Liver (tissue), 9 donors: Measurements from ENCODE around the gene ARMC5. TPM values are rescaled to one million over a fixed set of nuclear protein-coding genes. Genes with fewer than 3 reads are reported as not detected.
A peak's percentile ranks its signal among the peaks of the same experiment; 100 is the strongest.

ENCODE experiments used
- DNase-seq: peaks from one replicate; pipeline ENCODE4 v3.0.0-alpha.2; 2017; ENCODE audit warnings: low spot score
- H3K27ac ChIP-seq, 2 donors: one replicate each; pipeline ENCODE4 v1.7.0; 2013; ENCODE audit warnings: inconsistent platforms in 2 of 2, low read length in 2 of 2, control low read depth in 1 of 2, low read depth in 1 of 2, mild to moderate bottlenecking in 1 of 2
- H3K27me3 ChIP-seq, 4 donors: one replicate each; pipeline versions ENCODE4 v1.6.1 to v1.7.0; 2013; ENCODE audit warnings: low read length in 3 of 4, inconsistent platforms in 1 of 4, mild to moderate bottlenecking in 1 of 4, moderate library complexity in 1 of 4; ENCODE audit not compliant: control insufficient read depth in 4 of 4, insufficient read depth in 4 of 4
- H3K36me3 ChIP-seq, 4 donors: one replicate each; pipeline versions ENCODE4 v1.6.1 to v1.7.0; 2013; ENCODE audit warnings: low read length in 3 of 4, mild to moderate bottlenecking in 3 of 4, low read depth in 1 of 4, moderate library complexity in 1 of 4; ENCODE audit not compliant: control insufficient read depth in 4 of 4, insufficient read depth in 3 of 4
- H3K4me1 ChIP-seq, 4 donors: one replicate each; pipeline versions ENCODE4 v1.6.1 to v1.7.0; 2013; ENCODE audit warnings: low read length in 3 of 4, mild to moderate bottlenecking in 3 of 4, moderate library complexity in 1 of 4; ENCODE audit not compliant: control insufficient read depth in 4 of 4, insufficient read depth in 4 of 4
- H3K4me3 ChIP-seq, 3 donors: one replicate each; pipeline versions ENCODE4 v1.6.1 to v1.7.0; 2013; ENCODE audit warnings: low read length in 3 of 3, control low read depth in 1 of 3, low read depth in 1 of 3, mild to moderate bottlenecking in 1 of 3
- H3K9ac ChIP-seq, 2 donors: one replicate each; pipeline ENCODE4 v1.7.0; 2013; ENCODE audit warnings: low read length in 2 of 2, mild to moderate bottlenecking in 2 of 2, moderate library complexity in 2 of 2, control low read depth in 1 of 2, low read depth in 1 of 2
- H3K9me3 ChIP-seq, 4 donors: one replicate each; pipeline versions ENCODE4 v1.6.1 to v1.7.0; 2013; ENCODE audit warnings: low read length in 3 of 4; ENCODE audit not compliant: control insufficient read depth in 4 of 4
- EGR1 ChIP-seq, 2 donors: IDR thresholded peaks; 2 replicates each; pipeline ENCODE4 v1.6.1; 2016 to 2018; ENCODE audit warnings: antibody characterized with exemption in 2 of 2, low read depth in 2 of 2
- FOXA1 ChIP-seq: IDR thresholded peaks from 2 replicates; pipeline ENCODE4 v1.6.1; 2016; ENCODE audit warnings: antibody characterized with exemption
- FOXA2 ChIP-seq: IDR thresholded peaks from 2 replicates; pipeline ENCODE4 v1.6.1; 2016; ENCODE audit warnings: antibody characterized with exemption
- GABPA ChIP-seq, 2 donors: IDR thresholded peaks in 1 of 2; conservative IDR thresholded peaks in 1 of 2; 2 replicates each; pipeline ENCODE4 v1.6.1; 2016; ENCODE audit warnings: antibody characterized with exemption in 2 of 2, mild to moderate bottlenecking in 1 of 2, moderate library complexity in 1 of 2
- HNF4A ChIP-seq, 2 donors: conservative IDR thresholded peaks; 2 replicates each; pipeline ENCODE4 v1.6.1; 2016; ENCODE audit warnings: antibody characterized with exemption in 2 of 2, mild to moderate bottlenecking in 2 of 2
- HNF4G ChIP-seq: IDR thresholded peaks from 2 replicates; pipeline ENCODE4 v1.6.1; 2016; ENCODE audit warnings: antibody characterized with exemption
- JUND ChIP-seq, 2 donors: IDR thresholded peaks; 2 replicates each; pipeline ENCODE4 v1.6.1; 2016; ENCODE audit warnings: antibody characterized with exemption in 2 of 2
- MAX ChIP-seq: IDR thresholded peaks from 2 replicates; pipeline ENCODE4 v1.6.1; 2016; ENCODE audit warnings: antibody characterized with exemption
- NR2F2 ChIP-seq: IDR thresholded peaks from 2 replicates; pipeline ENCODE4 v1.6.1; 2016; ENCODE audit warnings: antibody characterized with exemption
- RAD21 ChIP-seq, 2 donors: IDR thresholded peaks; 2 replicates each; pipeline ENCODE4 v1.6.1; 2016; ENCODE audit warnings: antibody characterized with exemption in 2 of 2, mild to moderate bottlenecking in 2 of 2
- REST ChIP-seq: IDR thresholded peaks from 2 replicates; pipeline ENCODE4 v1.6.1; 2016; ENCODE audit warnings: antibody characterized with exemption, mild to moderate bottlenecking
- RXRA ChIP-seq, 2 donors: IDR thresholded peaks; 2 replicates each; pipeline ENCODE4 v1.6.1; 2017 to 2018; ENCODE audit warnings: antibody characterized with exemption in 2 of 2, mild to moderate bottlenecking in 1 of 2
- SP1 ChIP-seq: IDR thresholded peaks from 2 replicates; pipeline ENCODE4 v1.6.1; 2018; ENCODE audit warnings: antibody characterized with exemption, mild to moderate bottlenecking
- TAF1 ChIP-seq: conservative IDR thresholded peaks from 2 replicates; pipeline ENCODE4 v1.6.1; 2016; ENCODE audit warnings: antibody characterized with exemption, mild to moderate bottlenecking
- YY1 ChIP-seq: IDR thresholded peaks from 2 replicates; pipeline ENCODE4 v1.6.1; 2016; ENCODE audit warnings: antibody characterized with exemption, mild to moderate bottlenecking
- WGBS: extraction: QIAGEN DNeasy Blood & Tissue Kit; methylation state at CpG from one replicate; pipeline ENCODE4 v1.1.7; 2013; 5-methylcytosine and 5-hydroxymethylcytosine counted together
- polyA plus RNA-seq, 2 donors: library from polyadenylated mRNA; stranded (reverse) in 1 of 2; unstranded in 1 of 2; fragments of 200-250 nt in 1 of 2; fragments of >200 nt in 1 of 2; fragmentation: Nextera tagmentation in 1 of 2; extraction: Ambion mirVana in 1 of 2; gene quantifications; one replicate each; pipeline versions ENCODE4 v1.2.1 to v1.2.3, GENCODE V29; 2013 to 2015
- total RNA-seq, 2 donors: library from RNA; depleted of rRNA; stranded (reverse); fragments of >200 nt; gene quantifications; one replicate each; pipeline ENCODE4 v1.2.3, GENCODE V29; 2014
- TF ChIP-seq, protein P1 (sequence below): IDR thresholded peaks from 2 replicates; pipeline ENCODE4 v1.6.1; 2016; ENCODE audit warnings: antibody characterized with exemption
- TF ChIP-seq, protein P2 (sequence below): fragments of 150-350 bp; IDR thresholded peaks from 2 replicates; pipeline ENCODE4 v1.5.1; 2017; ENCODE audit warnings: improper control_type of control experiment, low read depth, low read length; ENCODE audit not compliant: missing input control
- TF ChIP-seq, protein P3 (sequence below): IDR thresholded peaks from 2 replicates; pipeline ENCODE4 v1.6.1; 2016; ENCODE audit warnings: antibody characterized with exemption
- donor health status: healthy.
- donor health status: healthy.
- donor health status: healthy.
- donor health status: healthy.
- donor health status: healthy.

The ARMC5 gene, protein sequence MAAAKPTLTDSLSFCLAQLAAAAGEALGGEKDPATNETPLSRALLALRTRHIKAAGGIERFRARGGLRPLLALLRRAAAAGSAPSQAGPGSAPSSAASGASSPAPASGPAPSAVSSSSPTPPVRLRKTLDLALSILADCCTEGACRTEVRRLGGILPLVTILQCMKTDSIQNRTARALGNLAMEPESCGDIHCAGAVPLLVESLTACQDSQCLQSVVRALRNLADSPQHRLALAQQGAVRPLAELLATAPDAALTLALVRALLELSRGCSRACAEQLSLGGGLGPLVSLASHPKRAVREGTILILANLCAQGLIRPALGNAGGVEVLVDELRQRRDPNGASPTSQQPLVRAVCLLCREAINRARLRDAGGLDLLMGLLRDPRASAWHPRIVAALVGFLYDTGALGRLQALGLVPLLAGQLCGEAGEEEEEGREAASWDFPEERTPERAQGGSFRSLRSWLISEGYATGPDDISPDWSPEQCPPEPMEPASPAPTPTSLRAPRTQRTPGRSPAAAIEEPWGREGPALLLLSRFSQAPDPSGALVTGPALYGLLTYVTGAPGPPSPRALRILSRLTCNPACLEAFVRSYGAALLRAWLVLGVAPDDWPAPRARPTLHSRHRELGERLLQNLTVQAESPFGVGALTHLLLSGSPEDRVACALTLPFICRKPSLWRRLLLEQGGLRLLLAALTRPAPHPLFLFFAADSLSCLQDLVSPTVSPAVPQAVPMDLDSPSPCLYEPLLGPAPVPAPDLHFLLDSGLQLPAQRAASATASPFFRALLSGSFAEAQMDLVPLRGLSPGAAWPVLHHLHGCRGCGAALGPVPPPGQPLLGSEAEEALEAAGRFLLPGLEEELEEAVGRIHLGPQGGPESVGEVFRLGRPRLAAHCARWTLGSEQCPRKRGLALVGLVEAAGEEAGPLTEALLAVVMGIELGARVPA
- 10 to 100 TPM in 1 of 2 donors, 1 to 10 TPM in 1; 5.4 to 13.3 TPM for total RNA-seq
- 10 to 100 TPM; 10.1 to 12.6 TPM for polyA plus RNA-seq

DNA sequence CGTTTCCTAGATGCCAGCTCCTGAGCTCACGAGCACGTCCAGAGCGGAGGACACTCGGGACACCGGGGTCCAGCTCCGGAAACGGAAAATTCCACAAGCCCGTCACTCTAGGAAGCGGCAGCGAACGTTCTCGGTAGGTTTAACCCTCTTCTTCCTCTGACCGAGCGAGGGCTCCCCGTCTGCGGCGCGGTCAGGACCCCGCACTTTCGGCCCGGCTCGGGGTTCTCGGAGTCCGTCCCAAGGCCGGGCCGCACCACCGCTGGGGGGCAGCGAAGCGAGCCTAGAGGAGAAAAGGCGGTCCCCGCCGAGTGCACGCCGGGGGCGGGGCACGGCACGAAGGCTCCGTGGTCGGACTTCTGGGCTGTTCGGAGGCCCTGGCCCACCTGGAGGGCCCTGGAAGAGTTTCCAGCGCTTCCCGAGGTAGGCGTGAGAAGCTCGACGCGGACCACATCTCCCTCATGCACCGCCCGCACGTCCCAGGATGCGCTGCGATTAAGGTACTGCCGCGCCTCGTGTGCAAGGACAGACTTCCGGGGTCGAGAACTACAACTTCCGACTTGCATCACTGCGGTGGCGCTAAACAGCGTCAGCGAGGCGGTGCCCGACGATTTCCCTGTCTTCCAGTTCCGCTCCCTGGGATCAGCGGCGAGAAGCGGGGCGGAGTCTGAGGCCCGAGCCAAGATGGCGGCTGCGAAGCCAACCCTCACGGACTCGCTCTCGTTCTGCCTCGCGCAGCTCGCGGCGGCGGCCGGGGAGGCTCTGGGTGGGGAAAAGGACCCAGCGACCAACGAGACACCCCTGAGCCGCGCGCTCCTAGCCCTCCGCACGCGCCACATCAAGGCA is at the start of gene ARMC5:
ARMC5 (plus strand) TSS at position 658 of the 843 bp plus-strand sequence; CDS start at position 682, 24 bp downstream.
- Histone ChIP-seq H3K27me3 (no peaks in the 10 kb centered on the region), H3K27ac (peak within 1 kb of the TSS; percentile 97 to 98), H3K4me3 (peak within 1 kb of the TSS; percentile 66 to 82 (median 74)), H3K9ac (peak within 1 kb of the TSS; percentile 63 to 75), H3K4me1 (peaks cover 27 to 68% (median 53%) of the 10 kb centered on the region in 4 donors), H3K9me3 (no peaks in the 10 kb centered on the region), H3K36me3 (no peaks in the 10 kb centered on the region)
- peak; percentile 92 for DNase-seq
- under 1% methylated on average over 91 of the region's 91 CpGs for WGBS
- TF ChIP-seq, protein P1, sequence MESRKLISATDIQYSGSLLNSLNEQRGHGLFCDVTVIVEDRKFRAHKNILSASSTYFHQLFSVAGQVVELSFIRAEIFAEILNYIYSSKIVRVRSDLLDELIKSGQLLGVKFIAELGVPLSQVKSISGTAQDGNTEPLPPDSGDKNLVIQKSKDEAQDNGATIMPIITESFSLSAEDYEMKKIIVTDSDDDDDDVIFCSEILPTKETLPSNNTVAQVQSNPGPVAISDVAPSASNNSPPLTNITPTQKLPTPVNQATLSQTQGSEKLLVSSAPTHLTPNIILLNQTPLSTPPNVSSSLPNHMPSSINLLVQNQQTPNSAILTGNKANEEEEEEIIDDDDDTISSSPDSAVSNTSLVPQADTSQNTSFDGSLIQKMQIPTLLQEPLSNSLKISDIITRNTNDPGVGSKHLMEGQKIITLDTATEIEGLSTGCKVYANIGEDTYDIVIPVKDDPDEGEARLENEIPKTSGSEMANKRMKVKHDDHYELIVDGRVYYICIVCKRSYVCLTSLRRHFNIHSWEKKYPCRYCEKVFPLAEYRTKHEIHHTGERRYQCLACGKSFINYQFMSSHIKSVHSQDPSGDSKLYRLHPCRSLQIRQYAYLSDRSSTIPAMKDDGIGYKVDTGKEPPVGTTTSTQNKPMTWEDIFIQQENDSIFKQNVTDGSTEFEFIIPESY, result no peak
- peak in 1 of 2 donors; percentile 31 for TF ChIP-seq HNF4A (conservative IDR thresholded peaks at IDR 0.05)
- TF ChIP-seq YY1, result peak; percentile 99
- TF ChIP-seq FOXA2, result no peak
- TF ChIP-seq EGR1 (IDR thresholded peaks at IDR 0.05; ENCODE audit: low read depth in 2 of 2), result peak; percentile 36 to 73
- TF ChIP-seq, protein P2, sequence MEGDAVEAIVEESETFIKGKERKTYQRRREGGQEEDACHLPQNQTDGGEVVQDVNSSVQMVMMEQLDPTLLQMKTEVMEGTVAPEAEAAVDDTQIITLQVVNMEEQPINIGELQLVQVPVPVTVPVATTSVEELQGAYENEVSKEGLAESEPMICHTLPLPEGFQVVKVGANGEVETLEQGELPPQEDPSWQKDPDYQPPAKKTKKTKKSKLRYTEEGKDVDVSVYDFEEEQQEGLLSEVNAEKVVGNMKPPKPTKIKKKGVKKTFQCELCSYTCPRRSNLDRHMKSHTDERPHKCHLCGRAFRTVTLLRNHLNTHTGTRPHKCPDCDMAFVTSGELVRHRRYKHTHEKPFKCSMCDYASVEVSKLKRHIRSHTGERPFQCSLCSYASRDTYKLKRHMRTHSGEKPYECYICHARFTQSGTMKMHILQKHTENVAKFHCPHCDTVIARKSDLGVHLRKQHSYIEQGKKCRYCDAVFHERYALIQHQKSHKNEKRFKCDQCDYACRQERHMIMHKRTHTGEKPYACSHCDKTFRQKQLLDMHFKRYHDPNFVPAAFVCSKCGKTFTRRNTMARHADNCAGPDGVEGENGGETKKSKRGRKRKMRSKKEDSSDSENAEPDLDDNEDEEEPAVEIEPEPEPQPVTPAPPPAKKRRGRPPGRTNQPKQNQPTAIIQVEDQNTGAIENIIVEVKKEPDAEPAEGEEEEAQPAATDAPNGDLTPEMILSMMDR, result peak; percentile 26
- TF ChIP-seq SP1, result no peak
- TF ChIP-seq RAD21 (IDR thresholded peaks at IDR 0.05), result peak; percentile 54
- peak; percentile 58 for TF ChIP-seq REST
- TF ChIP-seq NR2F2, result peak; percentile 47
- peak; percentile 48 to 54 for TF ChIP-seq RXRA (IDR thresholded peaks at IDR 0.05)
- peak; percentile 88 to 95 for TF ChIP-seq GABPA (IDR thresholded peaks at IDR 0.05 in 1 of 2, conservative IDR thresholded peaks at IDR 0.05 in 1 of 2)
- peak; percentile 34 for TF ChIP-seq FOXA1
- TF ChIP-seq TAF1, result peak; percentile 43
- TF ChIP-seq, protein P3, sequence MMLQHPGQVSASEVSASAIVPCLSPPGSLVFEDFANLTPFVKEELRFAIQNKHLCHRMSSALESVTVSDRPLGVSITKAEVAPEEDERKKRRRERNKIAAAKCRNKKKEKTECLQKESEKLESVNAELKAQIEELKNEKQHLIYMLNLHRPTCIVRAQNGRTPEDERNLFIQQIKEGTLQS, result peak; percentile 83
- no peak for TF ChIP-seq HNF4G
- no peak for TF ChIP-seq JUND (IDR thresholded peaks at IDR 0.05)
- peak; percentile 94 for TF ChIP-seq MAX
